ENCODE results near the gene AKT3. TPM values are rescaled to one million over a fixed set of nuclear protein-coding genes. Genes with fewer than 3 reads are reported as not detected.

The AKT3 gene
- total RNA-seq, 1 donor from 2014 or later, result 36.2 TPM

- H3K79me2 ChIP-seq (ENCODE audit: low read depth), result no peaks in the 10 kb centered on the region
These were observed 302.2 kb downstream of the AKT3 start for GRCh38 chr1:243547891-243548290.

GRCh38 chr1:243546457-243546856 is 303.6 kb downstream of the AKT3 start:
- no peaks in the 10 kb centered on the region for H4K20me1 ChIP-seq (ENCODE audit: low read depth)

More at GRCh38 chr1:243547891-243548290, 302.2 kb downstream of the AKT3 start:
- TF ChIP-seq EZH2 (IDR thresholded peaks at IDR 0.05) (no peak), CTCF (IDR thresholded peaks at IDR 0.05) (no peak), EZH2phosphoT487 (IDR thresholded peaks at IDR 0.05) (no peak)
- Histone ChIP-seq H3K4me3 (no peak overlapping the region), H3K4me1 (no peaks in the 10 kb centered on the region), H3K4me2 (no peak overlapping the region), H4K20me1 (ENCODE audit: low read depth) (no peaks in the 10 kb centered on the region), H3K9ac (no peak overlapping the region), H3K36me3 (no peaks in the 10 kb centered on the region), H2AFZ (replicated peaks) (no peak overlapping the region), H3K27me3 (no peaks in the 10 kb centered on the region), H3K9me3 (ENCODE audit: low read depth) (no peaks in the 10 kb centered on the region), H3K27ac (no peak overlapping the region), H3F3A (ENCODE audit: low read depth) (no peaks in the 10 kb centered on the region)
- H3K27me3 Mint-ChIP-seq (ENCODE audit: insufficient read depth, low read depth), result no peaks in the 10 kb centered on the region
- DNase-seq (ENCODE audit: low spot score), result peak; percentile 4
- H3K36me3 Mint-ChIP-seq, result peaks cover 14% of the 10 kb centered on the region
- no peaks in the 10 kb centered on the region for H3K9me3 Mint-ChIP-seq
- H3K27ac Mint-ChIP-seq, result no peak overlapping the region
- no peak overlapping the region for H3K4me3 Mint-ChIP-seq
- no peaks in the 10 kb centered on the region for H3K4me1 Mint-ChIP-seq

GRCh38 chr1:243543501-243543900 is 306.5 kb downstream of the AKT3 start:
- H3K9me3 Mint-ChIP-seq, result no peaks in the 10 kb centered on the region
- TF ChIP-seq CTCF (IDR thresholded peaks at IDR 0.05), result no peak
- no peak for TF ChIP-seq EZH2phosphoT487 (IDR thresholded peaks at IDR 0.05)
- no peak for TF ChIP-seq EZH2 (IDR thresholded peaks at IDR 0.05)
- no peak overlapping the region for H3K9ac ChIP-seq
- H3F3A ChIP-seq (ENCODE audit: low read depth), result no peaks in the 10 kb centered on the region
- H3K4me3 Mint-ChIP-seq, result no peak overlapping the region
- no peaks in the 10 kb centered on the region for H3K4me1 ChIP-seq
- H3K27ac Mint-ChIP-seq, result no peak overlapping the region
- no peaks in the 10 kb centered on the region for H3K27me3 Mint-ChIP-seq (ENCODE audit: insufficient read depth, low read depth)
- H4K20me1 ChIP-seq (ENCODE audit: low read depth), result no peaks in the 10 kb centered on the region
- H3K4me3 ChIP-seq, result no peak overlapping the region
- no peak overlapping the region for H2AFZ ChIP-seq (replicated peaks)
- no peaks in the 10 kb centered on the region for H3K9me3 ChIP-seq (ENCODE audit: low read depth)
- no peaks in the 10 kb centered on the region for H3K36me3 ChIP-seq
- no peaks in the 10 kb centered on the region for H3K79me2 ChIP-seq (ENCODE audit: low read depth)
- H3K27me3 ChIP-seq, result no peaks in the 10 kb centered on the region
- H3K4me1 Mint-ChIP-seq, result no peaks in the 10 kb centered on the region
- peaks cover 12% of the 10 kb centered on the region for H3K36me3 Mint-ChIP-seq
- H3K27ac ChIP-seq, result no peak overlapping the region
- no peak overlapping the region for H3K4me2 ChIP-seq
- DNase-seq (ENCODE audit: low spot score), result no peak

More at GRCh38 chr1:243546457-243546856, 303.6 kb downstream of the AKT3 start:
- Histone ChIP-seq H3K4me2 (no peak overlapping the region), H3K9me3 (ENCODE audit: low read depth) (no peaks in the 10 kb centered on the region), H3K27me3 (no peaks in the 10 kb centered on the region), H3F3A (ENCODE audit: low read depth) (no peaks in the 10 kb centered on the region), H3K36me3 (no peaks in the 10 kb centered on the region), H2AFZ (replicated peaks) (no peak overlapping the region), H3K27ac (no peak overlapping the region), H3K79me2 (ENCODE audit: low read depth) (no peaks in the 10 kb centered on the region), H3K4me1 (no peaks in the 10 kb centered on the region), H3K4me3 (no peak overlapping the region), H3K9ac (no peak overlapping the region)
- no peaks in the 10 kb centered on the region for H3K27me3 Mint-ChIP-seq (ENCODE audit: insufficient read depth, low read depth)
- H3K27ac Mint-ChIP-seq, result no peak overlapping the region
- no peak overlapping the region for H3K4me3 Mint-ChIP-seq
- no peak for DNase-seq (ENCODE audit: low spot score)
- H3K9me3 Mint-ChIP-seq, result no peaks in the 10 kb centered on the region
- H3K36me3 Mint-ChIP-seq, result peaks cover 14% of the 10 kb centered on the region
- H3K4me1 Mint-ChIP-seq, result no peaks in the 10 kb centered on the region
- TF ChIP-seq CTCF (IDR thresholded peaks at IDR 0.05) (no peak), EZH2 (IDR thresholded peaks at IDR 0.05) (no peak), EZH2phosphoT487 (IDR thresholded peaks at IDR 0.05) (no peak)

Measured in neural progenitor cell (in vitro differentiated cells).